ENCODE results near the gene ATP10A. TPM values are rescaled to one million over a fixed set of nuclear protein-coding genes. Genes with fewer than 3 reads are reported as not detected.

Gene ATP10A
- total RNA-seq, 1 experiment from 2014 or later: 2.1 TPM

DNA sequence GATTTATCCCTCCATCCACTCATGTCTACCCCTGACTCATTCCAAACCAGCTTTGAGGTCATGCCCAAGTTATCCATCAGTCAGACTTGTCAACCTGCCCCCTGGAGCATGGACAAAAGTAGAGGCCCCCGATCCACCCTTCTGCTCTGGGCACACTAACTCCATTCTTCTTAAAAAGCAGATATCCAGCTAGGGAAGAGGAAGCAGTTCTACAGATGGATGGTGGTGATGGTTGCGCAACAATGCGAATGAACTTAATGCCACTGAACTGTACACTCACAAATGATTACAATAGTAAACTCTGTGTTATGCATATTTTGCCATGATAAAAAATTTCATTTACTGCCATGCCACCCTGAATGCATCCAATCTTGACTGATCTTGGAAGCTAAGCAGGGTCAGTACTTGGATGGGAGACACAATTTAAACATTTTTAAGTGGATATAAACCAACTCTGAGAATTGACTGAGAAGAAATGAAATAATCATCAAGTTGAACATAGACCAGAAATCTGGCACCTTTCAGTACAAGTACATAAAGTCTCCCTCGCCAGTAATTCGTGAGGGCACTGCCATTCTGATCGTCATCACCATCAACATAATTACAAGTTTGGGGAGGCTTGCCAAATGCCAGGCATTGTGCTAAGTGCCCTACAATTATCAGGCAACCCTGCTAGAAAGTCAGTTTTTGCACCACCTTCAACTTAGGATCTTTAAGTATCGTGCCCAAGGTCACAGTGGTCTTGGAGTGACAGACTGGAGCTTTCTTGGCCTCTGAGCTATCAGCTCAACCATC is 124.8 kb downstream of the ATP10A start:
- CTCF ChIA-PET: no interaction called here

DNA sequence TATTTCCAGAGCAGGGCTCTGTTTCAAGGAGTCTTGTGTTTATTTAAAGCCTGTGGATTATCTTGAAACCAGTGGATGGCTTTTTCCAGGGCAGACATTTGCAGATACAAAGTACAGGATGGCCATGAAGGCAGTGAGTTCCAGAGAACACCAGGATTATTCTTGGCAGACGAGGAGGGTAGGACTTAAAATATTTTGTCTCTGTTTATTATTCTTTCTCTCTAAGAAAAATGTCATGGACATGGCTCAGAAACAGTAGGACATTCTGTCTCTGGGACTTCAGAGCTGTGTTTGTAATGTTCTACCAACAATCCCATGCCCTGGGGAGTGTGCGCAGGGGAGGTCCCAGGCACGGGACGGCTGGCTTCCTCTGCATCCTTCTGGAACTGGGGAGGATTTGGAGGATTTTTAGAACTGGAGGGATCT is 125.9 kb downstream of the ATP10A start:
- ChIA-PET CTCF (no interaction called here), POLR2A (no interaction called here)
- Mint-ChIP-seq H3K27ac (no peak overlapping the region), H3K4me1 (no peaks in the 10 kb centered on the region), H3K4me3 (no peak overlapping the region), H3K27me3 (ENCODE audit: low read depth) (no peaks in the 10 kb centered on the region), H3K9me3 (no peaks in the 10 kb centered on the region), H3K36me3 (no peaks in the 10 kb centered on the region)
- DNase-seq (ENCODE audit: low spot score) (no peak), ATAC-seq (no peak)
- no peak for TF ChIP-seq ATF1 (CRISPR knock-in tag; IDR thresholded peaks at IDR 0.05)
- TF ChIP-seq, protein P1, sequence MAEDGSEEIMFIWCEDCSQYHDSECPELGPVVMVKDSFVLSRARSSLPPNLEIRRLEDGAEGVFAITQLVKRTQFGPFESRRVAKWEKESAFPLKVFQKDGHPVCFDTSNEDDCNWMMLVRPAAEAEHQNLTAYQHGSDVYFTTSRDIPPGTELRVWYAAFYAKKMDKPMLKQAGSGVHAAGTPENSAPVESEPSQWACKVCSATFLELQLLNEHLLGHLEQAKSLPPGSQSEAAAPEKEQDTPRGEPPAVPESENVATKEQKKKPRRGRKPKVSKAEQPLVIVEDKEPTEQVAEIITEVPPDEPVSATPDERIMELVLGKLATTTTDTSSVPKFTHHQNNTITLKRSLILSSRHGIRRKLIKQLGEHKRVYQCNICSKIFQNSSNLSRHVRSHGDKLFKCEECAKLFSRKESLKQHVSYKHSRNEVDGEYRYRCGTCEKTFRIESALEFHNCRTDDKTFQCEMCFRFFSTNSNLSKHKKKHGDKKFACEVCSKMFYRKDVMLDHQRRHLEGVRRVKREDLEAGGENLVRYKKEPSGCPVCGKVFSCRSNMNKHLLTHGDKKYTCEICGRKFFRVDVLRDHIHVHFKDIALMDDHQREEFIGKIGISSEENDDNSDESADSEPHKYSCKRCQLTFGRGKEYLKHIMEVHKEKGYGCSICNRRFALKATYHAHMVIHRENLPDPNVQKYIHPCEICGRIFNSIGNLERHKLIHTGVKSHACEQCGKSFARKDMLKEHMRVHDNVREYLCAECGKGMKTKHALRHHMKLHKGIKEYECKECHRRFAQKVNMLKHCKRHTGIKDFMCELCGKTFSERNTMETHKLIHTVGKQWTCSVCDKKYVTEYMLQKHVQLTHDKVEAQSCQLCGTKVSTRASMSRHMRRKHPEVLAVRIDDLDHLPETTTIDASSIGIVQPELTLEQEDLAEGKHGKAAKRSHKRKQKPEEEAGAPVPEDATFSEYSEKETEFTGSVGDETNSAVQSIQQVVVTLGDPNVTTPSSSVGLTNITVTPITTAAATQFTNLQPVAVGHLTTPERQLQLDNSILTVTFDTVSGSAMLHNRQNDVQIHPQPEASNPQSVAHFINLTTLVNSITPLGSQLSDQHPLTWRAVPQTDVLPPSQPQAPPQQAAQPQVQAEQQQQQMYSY (CRISPR knock-in tag; IDR thresholded peaks at IDR 0.05): no peak
- no peak for TF ChIP-seq ZBTB21 (CRISPR knock-in tag; IDR thresholded peaks at IDR 0.05; ENCODE audit: borderline replicate concordance)

More for the DNA sequence above, 124.8 kb downstream of the ATP10A start:
- ATAC-seq (no peak), DNase-seq (ENCODE audit: low spot score) (no peak)
- Mint-ChIP-seq H3K4me1 (no peaks in the 10 kb centered on the region), H3K27ac (no peak overlapping the region), H3K4me3 (no peak overlapping the region), H3K9me3 (no peaks in the 10 kb centered on the region), H3K36me3 (no peaks in the 10 kb centered on the region), H3K27me3 (ENCODE audit: low read depth) (no peaks in the 10 kb centered on the region)
- no peak for TF ChIP-seq ELF4 (CRISPR knock-in tag; IDR thresholded peaks at IDR 0.05; ENCODE audit: low read depth)
- POLR2A ChIA-PET: no interaction called here

DNA sequence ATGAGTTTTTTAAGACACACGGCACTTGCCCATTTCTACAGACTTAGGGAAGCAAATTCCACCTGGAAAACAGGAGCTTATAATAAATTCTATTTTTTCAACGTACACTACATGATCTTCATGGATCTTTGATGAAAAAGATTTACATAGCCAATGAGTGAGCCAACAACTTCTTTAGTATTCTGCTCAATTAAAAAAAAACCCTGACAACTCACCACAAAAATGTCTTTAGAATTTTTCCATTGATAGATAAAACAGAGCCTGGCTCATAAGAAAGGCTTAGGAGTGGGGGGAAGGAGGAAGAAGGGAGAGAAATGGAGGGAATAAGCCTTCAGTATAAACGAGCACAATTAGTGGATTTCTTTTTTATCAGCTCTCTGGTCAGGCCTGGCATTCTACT is 126.7 kb downstream of the ATP10A start:
- ChIA-PET POLR2A (no interaction called here), CTCF (interaction anchor here (0.5 to 1.3 kb wide), 2 partner anchors 27 to 197 kb away, joined by 3 read pairs; no protein-coding TSS in a partner anchor)
- no peaks in the 10 kb centered on the region for H3K36me3 Mint-ChIP-seq
- TF ChIP-seq, protein P2, sequence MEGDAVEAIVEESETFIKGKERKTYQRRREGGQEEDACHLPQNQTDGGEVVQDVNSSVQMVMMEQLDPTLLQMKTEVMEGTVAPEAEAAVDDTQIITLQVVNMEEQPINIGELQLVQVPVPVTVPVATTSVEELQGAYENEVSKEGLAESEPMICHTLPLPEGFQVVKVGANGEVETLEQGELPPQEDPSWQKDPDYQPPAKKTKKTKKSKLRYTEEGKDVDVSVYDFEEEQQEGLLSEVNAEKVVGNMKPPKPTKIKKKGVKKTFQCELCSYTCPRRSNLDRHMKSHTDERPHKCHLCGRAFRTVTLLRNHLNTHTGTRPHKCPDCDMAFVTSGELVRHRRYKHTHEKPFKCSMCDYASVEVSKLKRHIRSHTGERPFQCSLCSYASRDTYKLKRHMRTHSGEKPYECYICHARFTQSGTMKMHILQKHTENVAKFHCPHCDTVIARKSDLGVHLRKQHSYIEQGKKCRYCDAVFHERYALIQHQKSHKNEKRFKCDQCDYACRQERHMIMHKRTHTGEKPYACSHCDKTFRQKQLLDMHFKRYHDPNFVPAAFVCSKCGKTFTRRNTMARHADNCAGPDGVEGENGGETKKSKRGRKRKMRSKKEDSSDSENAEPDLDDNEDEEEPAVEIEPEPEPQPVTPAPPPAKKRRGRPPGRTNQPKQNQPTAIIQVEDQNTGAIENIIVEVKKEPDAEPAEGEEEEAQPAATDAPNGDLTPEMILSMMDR (IDR thresholded peaks at IDR 0.05): no peak
- no peak for TF ChIP-seq ATF1 (CRISPR knock-in tag; IDR thresholded peaks at IDR 0.05)
- TF ChIP-seq, protein P3, sequence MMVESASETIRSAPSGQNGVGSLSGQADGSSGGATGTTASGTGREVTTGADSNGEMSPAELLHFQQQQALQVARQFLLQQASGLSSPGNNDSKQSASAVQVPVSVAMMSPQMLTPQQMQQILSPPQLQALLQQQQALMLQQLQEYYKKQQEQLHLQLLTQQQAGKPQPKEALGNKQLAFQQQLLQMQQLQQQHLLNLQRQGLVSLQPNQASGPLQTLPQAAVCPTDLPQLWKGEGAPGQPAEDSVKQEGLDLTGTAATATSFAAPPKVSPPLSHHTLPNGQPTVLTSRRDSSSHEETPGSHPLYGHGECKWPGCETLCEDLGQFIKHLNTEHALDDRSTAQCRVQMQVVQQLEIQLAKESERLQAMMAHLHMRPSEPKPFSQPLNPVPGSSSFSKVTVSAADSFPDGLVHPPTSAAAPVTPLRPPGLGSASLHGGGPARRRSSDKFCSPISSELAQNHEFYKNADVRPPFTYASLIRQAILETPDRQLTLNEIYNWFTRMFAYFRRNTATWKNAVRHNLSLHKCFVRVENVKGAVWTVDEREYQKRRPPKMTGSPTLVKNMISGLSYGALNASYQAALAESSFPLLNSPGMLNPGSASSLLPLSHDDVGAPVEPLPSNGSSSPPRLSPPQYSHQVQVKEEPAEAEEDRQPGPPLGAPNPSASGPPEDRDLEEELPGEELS (CRISPR knock-in tag; IDR thresholded peaks at IDR 0.05): no peak
- no peak for TF ChIP-seq GABPB1 (CRISPR knock-in tag; IDR thresholded peaks at IDR 0.05)
- no peak for TF ChIP-seq NR3C1 (CRISPR knock-in tag; conservative IDR thresholded peaks at IDR 0.05; ENCODE audit: low read depth)
- TF ChIP-seq RELA (CRISPR knock-in tag; IDR thresholded peaks at IDR 0.05; ENCODE audit: borderline replicate concordance): no peak
- TF ChIP-seq, protein P4, sequence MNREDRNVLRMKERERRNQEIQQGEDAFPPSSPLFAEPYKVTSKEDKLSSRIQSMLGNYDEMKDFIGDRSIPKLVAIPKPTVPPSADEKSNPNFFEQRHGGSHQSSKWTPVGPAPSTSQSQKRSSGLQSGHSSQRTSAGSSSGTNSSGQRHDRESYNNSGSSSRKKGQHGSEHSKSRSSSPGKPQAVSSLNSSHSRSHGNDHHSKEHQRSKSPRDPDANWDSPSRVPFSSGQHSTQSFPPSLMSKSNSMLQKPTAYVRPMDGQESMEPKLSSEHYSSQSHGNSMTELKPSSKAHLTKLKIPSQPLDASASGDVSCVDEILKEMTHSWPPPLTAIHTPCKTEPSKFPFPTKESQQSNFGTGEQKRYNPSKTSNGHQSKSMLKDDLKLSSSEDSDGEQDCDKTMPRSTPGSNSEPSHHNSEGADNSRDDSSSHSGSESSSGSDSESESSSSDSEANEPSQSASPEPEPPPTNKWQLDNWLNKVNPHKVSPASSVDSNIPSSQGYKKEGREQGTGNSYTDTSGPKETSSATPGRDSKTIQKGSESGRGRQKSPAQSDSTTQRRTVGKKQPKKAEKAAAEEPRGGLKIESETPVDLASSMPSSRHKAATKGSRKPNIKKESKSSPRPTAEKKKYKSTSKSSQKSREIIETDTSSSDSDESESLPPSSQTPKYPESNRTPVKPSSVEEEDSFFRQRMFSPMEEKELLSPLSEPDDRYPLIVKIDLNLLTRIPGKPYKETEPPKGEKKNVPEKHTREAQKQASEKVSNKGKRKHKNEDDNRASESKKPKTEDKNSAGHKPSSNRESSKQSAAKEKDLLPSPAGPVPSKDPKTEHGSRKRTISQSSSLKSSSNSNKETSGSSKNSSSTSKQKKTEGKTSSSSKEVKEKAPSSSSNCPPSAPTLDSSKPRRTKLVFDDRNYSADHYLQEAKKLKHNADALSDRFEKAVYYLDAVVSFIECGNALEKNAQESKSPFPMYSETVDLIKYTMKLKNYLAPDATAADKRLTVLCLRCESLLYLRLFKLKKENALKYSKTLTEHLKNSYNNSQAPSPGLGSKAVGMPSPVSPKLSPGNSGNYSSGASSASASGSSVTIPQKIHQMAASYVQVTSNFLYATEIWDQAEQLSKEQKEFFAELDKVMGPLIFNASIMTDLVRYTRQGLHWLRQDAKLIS (CRISPR knock-in tag; IDR thresholded peaks at IDR 0.05; ENCODE audit: borderline replicate concordance): no peak
- TF ChIP-seq, protein P5, sequence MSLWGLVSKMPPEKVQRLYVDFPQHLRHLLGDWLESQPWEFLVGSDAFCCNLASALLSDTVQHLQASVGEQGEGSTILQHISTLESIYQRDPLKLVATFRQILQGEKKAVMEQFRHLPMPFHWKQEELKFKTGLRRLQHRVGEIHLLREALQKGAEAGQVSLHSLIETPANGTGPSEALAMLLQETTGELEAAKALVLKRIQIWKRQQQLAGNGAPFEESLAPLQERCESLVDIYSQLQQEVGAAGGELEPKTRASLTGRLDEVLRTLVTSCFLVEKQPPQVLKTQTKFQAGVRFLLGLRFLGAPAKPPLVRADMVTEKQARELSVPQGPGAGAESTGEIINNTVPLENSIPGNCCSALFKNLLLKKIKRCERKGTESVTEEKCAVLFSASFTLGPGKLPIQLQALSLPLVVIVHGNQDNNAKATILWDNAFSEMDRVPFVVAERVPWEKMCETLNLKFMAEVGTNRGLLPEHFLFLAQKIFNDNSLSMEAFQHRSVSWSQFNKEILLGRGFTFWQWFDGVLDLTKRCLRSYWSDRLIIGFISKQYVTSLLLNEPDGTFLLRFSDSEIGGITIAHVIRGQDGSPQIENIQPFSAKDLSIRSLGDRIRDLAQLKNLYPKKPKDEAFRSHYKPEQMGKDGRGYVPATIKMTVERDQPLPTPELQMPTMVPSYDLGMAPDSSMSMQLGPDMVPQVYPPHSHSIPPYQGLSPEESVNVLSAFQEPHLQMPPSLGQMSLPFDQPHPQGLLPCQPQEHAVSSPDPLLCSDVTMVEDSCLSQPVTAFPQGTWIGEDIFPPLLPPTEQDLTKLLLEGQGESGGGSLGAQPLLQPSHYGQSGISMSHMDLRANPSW (CRISPR knock-in tag; conservative IDR thresholded peaks at IDR 0.05; ENCODE audit: low read depth): no peak
- TF ChIP-seq, protein P6, sequence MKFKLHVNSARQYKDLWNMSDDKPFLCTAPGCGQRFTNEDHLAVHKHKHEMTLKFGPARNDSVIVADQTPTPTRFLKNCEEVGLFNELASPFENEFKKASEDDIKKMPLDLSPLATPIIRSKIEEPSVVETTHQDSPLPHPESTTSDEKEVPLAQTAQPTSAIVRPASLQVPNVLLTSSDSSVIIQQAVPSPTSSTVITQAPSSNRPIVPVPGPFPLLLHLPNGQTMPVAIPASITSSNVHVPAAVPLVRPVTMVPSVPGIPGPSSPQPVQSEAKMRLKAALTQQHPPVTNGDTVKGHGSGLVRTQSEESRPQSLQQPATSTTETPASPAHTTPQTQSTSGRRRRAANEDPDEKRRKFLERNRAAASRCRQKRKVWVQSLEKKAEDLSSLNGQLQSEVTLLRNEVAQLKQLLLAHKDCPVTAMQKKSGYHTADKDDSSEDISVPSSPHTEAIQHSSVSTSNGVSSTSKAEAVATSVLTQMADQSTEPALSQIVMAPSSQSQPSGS (CRISPR knock-in tag; IDR thresholded peaks at IDR 0.05; ENCODE audit: borderline replicate concordance, low read depth): no peak
- TF ChIP-seq NFATC4 (CRISPR knock-in tag; IDR thresholded peaks at IDR 0.05): no peak

More for the DNA sequence above, 126.7 kb downstream of the ATP10A start:
- Mint-ChIP-seq H3K4me1 (no peaks in the 10 kb centered on the region), H3K9me3 (0 out of 2 replicates have a peak, but pooled peaks cover 4% of the 10 kb centered on the region), H3K27me3 (ENCODE audit: low read depth) (no peaks in the 10 kb centered on the region), H3K27ac (no peak overlapping the region), H3K4me3 (no peak overlapping the region)
- ATAC-seq: no peak
- no peak for DNase-seq (ENCODE audit: low spot score)

Data from WTC11 (cell line).